ENCODE results near the gene NLRP8. TPM values are rescaled to one million over a fixed set of nuclear protein-coding genes. Genes with fewer than 3 reads are reported as not detected.
"Not testable (repeated sequence)": the region's sequence is repeated elsewhere in the genome, so short reads cannot be mapped to it uniquely, and the experiment has no call there.

The NLRP8 gene
- not detected for polyA plus RNA-seq (2012; ENCODE audit: missing spikeins)

DNA sequence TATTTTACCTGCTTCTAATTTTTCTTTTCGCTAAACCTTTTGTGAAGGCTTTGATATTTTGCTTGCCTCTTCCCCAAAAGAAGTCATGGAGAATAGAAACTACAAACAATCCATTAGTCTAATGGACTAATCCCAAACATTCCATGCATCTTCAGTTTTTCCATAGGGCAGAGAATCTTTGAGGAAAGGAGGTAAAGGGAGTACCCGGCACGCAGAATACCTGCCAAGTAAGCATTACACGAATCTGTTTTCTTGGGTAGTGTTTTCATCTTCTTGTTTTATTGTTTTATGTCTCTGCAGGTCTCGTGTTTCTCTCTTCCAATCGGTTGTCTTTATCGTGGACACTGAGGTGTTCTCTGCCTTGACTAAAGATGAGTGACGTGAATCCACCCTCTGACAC is at the start of gene NLRP8:
Gene NLRP8, plus strand, starts transcription at position 301 of the 400 bp plus-strand sequence.
- FAIRE-seq (no peak), DNase-seq (ENCODE audit: insufficient read length) (no peak)
- no peak for TF ChIP-seq POLR2A (IDR thresholded peaks at IDR 0.05; ENCODE audit: low read depth, low read length)
- TF ChIP-seq POLR2AphosphoS5 (IDR thresholded peaks at IDR 0.05; ENCODE audit: low read depth, low read length), result no peak
- TF ChIP-seq TAF1 (IDR thresholded peaks at IDR 0.05; ENCODE audit: borderline replicate concordance, low read depth, low read length), result no peak

DNA sequence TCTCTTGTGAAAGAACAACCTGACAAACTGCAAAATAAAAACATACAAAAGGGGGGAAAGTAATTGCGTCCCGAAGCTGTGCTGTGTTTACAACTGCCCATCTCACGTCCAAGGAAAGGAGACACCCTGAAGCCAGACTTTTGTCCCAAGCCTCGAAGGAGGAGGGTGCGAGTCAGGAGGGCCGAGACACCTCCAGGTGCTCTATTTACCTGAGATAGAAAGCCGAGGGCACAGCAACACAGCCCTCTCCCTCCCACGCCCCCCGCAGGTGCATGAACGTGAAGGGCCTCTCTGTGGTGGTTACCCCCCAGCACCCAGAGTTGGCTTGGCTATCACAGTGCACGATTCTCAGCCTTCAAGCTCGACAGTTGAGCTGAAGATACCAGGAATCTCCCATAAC is 48.7 kb upstream of the NLRP8 start:
- no peak for TF ChIP-seq TAF1 (IDR thresholded peaks at IDR 0.05; ENCODE audit: borderline replicate concordance, low read depth, low read length)
- TF ChIP-seq POLR2A (IDR thresholded peaks at IDR 0.05; ENCODE audit: low read depth, low read length), result no peak
- no peak for TF ChIP-seq POLR2AphosphoS5 (IDR thresholded peaks at IDR 0.05; ENCODE audit: low read depth, low read length)
- FAIRE-seq (no peak), DNase-seq (ENCODE audit: insufficient read length) (no peak)

DNA sequence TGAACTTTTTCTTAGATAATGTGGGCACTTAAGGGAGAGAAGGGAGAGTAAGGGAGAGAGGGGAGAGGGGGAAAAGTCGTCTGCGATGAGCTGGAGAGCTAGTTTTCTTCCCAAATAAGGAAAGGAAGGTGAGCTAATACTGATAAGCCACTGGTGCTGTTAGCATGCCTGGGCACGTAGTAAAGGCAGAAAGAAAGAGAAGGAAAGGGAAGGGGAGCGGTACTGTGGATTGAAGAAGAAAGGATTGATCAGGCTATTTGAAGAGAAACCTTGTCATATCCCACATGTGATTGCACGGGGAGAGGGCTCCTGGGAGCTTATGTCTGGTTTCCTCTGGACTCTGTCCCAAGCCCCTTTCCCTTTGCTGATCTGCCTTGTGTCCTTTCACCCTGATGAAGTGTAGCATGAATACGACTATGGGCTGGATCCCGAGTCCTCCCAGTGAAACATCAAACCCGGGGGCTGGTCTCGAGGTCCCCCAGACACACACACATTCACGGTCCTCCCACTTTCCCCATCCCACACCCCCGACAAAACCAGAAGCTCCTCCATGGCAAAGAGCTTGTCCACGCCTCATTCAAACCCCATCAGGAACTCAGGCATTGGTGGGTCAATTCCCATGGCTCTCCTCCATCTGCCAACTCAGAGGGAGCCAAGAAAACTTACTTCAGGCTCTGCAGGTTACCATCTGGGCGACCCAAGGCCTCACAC is 46.1 kb upstream of the NLRP8 start:
- DNase-seq (ENCODE audit: insufficient read length) (no peak), FAIRE-seq (no peak)
- TF ChIP-seq TAF1 (IDR thresholded peaks at IDR 0.05; ENCODE audit: borderline replicate concordance, low read depth, low read length) (no peak), POLR2AphosphoS5 (IDR thresholded peaks at IDR 0.05; ENCODE audit: low read depth, low read length) (no peak), POLR2A (IDR thresholded peaks at IDR 0.05; ENCODE audit: low read depth, low read length) (no peak)

DNA sequence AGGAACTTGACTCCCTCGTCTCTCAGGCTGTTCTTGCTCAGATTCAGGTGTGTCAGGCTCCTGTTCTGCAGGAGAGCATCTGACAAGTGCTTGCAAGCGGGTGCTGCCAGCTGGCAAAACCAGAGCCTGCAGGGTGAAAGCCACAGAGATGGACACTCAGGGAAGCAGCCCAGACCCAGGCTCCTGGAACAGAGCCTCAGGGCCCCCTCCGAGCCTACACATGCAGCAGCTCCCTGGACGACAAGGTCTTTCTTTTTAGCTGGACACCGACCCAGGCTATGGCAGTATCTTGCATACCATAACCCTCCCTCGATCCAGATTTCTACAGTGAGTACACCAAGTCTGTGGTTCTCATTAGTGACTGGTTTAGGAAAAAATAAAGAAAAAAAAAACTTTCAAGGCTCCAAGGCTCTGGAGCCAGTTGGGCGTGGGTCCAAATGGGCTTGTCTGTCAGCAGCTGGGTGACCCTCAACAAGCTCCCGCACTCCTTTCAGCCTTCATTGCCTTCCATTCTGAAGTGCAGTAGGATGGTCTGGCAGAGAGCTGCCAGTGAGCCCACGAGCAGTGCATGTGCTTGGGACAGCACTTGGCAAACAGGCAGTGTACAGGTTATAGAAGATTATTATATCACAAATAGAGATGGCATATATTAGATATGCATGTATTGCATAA is 45.4 kb upstream of the NLRP8 start:
- TF ChIP-seq POLR2A (IDR thresholded peaks at IDR 0.05; ENCODE audit: low read depth, low read length) (no peak), POLR2AphosphoS5 (IDR thresholded peaks at IDR 0.05; ENCODE audit: low read depth, low read length) (no peak), TAF1 (IDR thresholded peaks at IDR 0.05; ENCODE audit: borderline replicate concordance, low read depth, low read length) (no peak)
- DNase-seq (ENCODE audit: insufficient read length) (no peak), FAIRE-seq (no peak)

DNA sequence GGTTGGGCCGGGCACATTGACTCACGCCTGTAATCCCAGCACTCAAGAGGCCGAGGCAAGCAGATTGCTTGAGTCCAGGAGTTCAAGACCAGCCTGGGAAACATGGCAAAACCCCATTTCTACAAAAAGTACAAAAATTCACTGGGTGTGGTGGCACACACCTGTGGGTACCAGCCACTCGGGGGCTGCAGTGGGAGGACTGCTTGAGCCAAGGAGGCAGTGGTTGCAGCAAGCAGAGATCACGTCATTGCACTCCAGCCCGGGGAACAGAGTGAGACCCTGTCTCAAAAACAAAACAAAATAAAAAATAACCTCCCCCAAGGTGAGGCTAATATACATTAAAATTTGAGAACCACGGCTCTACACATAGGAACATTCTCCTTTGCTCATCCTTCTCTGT is 40.3 kb upstream of the NLRP8 start:
- FAIRE-seq (no peak), DNase-seq (ENCODE audit: insufficient read length) (no peak)
- TF ChIP-seq TAF1 (IDR thresholded peaks at IDR 0.05; ENCODE audit: borderline replicate concordance, low read depth, low read length) (no peak), POLR2A (IDR thresholded peaks at IDR 0.05; ENCODE audit: low read depth, low read length) (no peak), POLR2AphosphoS5 (IDR thresholded peaks at IDR 0.05; ENCODE audit: low read depth, low read length) (no peak)

DNA sequence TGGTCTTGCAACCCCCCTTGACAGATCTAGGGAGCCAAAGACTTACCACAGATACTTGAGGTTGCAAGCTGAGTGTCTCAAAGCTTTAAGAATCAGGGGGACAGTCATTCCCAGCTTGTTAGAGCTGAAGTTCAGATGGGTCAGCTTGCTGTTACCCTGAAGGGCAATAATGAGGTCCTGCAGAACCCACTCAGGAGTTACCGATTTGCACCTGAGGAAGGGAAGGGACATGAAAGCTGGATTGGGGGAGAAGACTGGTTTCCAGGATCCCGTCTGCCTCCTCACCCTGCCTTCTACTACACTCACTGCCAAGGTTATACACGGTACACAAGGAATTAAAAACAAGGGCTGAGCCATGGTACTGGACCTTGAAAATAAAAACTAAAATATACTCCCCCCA is 39.9 kb upstream of the NLRP8 start:
- TF ChIP-seq POLR2AphosphoS5 (IDR thresholded peaks at IDR 0.05; ENCODE audit: low read depth, low read length) (no peak), POLR2A (IDR thresholded peaks at IDR 0.05; ENCODE audit: low read depth, low read length) (no peak), TAF1 (IDR thresholded peaks at IDR 0.05; ENCODE audit: borderline replicate concordance, low read depth, low read length) (no peak)
- FAIRE-seq (no peak), DNase-seq (ENCODE audit: insufficient read length) (no peak)

DNA sequence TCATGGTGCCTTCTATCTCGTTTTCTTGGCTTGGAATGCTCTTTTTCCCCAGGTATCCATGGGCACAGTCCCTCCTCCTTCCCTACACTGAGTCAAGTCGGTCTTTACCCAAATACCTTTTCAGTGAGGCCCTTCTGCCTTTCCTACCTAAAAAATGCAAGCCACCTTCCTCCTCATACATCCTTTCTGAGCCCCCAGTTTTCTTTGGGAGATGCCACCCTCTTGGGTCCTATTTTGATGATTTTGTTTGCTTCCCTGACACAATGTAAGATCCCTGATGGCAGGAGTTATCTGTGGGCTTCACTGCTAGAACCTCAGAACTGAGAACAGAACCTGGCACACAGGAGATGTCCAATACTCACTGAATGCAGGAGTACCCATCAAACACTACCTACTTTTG is 37.8 kb upstream of the NLRP8 start:
- TF ChIP-seq TAF1 (IDR thresholded peaks at IDR 0.05; ENCODE audit: borderline replicate concordance, low read depth, low read length), result no peak
- no peak for FAIRE-seq
- DNase-seq (ENCODE audit: insufficient read length), result no peak

DNA sequence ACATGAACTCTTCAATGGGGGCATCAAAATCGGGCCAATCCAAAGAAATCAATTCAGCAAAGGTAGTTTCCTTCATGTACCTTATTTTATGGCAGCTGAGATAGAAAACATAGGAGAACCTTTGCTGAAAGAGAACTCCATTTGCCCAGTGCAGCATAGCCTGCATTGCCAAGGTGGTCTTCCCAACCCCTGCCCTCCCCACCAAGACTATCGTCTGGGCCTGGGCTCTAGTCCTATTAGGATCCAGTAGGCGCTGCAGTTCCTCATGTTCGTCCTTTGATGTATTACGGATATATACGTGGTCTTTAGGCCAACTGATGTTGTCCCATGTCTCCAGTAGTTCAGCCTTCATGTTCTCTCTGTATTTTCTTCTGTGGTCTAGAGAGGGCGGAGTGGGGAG is 34.7 kb upstream of the NLRP8 start:
- FAIRE-seq (no peak), DNase-seq (ENCODE audit: insufficient read length) (no peak)
- no peak for TF ChIP-seq POLR2A (IDR thresholded peaks at IDR 0.05; ENCODE audit: low read depth, low read length)
- no peak for TF ChIP-seq POLR2AphosphoS5 (IDR thresholded peaks at IDR 0.05; ENCODE audit: low read depth, low read length)
- TF ChIP-seq TAF1 (IDR thresholded peaks at IDR 0.05; ENCODE audit: borderline replicate concordance, low read depth, low read length), result no peak

DNA sequence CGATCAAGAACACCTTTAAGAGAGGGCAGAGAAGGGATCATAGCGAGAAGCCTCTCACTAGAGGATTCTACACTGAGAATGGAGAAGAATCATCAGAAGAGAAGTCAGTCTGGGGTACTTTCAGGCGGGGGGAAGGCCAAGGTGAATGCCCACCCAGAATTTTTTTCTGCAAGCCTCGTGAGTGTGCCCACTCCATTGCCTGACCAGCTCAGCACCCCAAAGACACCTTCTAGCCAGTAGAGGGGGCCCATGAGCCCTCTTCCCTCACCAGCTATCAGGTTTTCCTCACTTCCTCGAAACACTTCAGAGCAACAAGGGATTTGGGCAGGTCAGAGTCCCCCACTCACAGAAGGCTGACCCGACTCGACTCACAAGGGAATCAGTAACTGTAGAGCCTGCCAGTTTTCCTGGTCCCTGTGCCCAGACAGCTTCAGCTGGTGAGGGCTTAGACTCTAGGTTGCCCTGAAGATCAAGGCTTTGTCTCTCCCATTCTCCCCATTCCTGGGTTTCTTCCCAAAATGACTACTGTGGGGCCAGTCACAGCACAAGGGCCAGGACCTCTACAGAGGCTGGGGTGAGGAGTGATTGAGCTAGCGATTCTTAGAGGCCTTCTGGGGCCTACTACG is 33.9 kb upstream of the NLRP8 start:
- TF ChIP-seq TAF1 (IDR thresholded peaks at IDR 0.05; ENCODE audit: borderline replicate concordance, low read depth, low read length) (no peak), POLR2A (IDR thresholded peaks at IDR 0.05; ENCODE audit: low read depth, low read length) (no peak), POLR2AphosphoS5 (IDR thresholded peaks at IDR 0.05; ENCODE audit: low read depth, low read length) (no peak)
- no peak for FAIRE-seq
- no peak for DNase-seq (ENCODE audit: insufficient read length)

DNA sequence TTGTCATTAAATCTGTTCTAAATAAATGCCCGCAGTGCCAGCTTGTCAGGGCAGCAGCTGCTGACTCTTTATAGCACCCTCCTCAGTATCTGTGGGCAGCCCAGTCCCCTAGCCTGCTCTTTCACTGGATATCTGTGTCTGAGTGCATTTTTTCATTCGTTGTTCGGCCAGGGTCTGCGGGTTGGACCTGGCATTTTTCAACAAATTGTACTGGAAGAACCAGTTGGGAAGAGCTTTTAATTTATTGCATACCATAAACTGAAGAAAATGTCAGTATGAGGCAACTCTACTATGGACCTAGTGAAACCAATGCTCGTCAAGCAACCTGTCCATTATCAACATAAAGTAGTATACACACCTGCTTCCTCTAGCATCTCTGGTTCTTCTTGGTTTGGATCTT is 24.1 kb upstream of the NLRP8 start:
- DNase-seq (ENCODE audit: insufficient read length) (no peak), FAIRE-seq (no peak)
- TF ChIP-seq POLR2A (IDR thresholded peaks at IDR 0.05; ENCODE audit: low read depth, low read length) (no peak), TAF1 (IDR thresholded peaks at IDR 0.05; ENCODE audit: borderline replicate concordance, low read depth, low read length) (no peak), POLR2AphosphoS5 (IDR thresholded peaks at IDR 0.05; ENCODE audit: low read depth, low read length) (no peak)

DNA sequence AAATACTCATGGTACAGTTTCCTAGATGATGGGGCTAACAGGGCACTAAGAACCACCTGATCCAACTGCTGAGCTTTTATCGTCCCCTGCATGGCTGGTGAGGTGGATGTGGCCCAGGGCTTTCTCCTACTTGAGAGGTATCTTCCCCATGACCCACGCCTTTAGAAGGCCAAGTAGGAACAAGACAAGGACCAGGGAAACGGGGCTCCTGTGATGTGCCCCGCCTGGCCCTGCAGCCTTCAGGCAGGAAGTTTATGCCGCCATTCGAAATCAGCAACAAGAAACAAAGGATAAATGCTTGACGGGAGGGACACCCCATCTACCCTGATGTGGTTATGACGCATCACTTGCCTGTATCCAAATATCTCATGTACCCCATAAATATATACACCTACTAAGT is 19.6 kb upstream of the NLRP8 start:
- FAIRE-seq (no peak), DNase-seq (ENCODE audit: insufficient read length) (no peak)
- TF ChIP-seq POLR2A (IDR thresholded peaks at IDR 0.05; ENCODE audit: low read depth, low read length) (no peak), POLR2AphosphoS5 (IDR thresholded peaks at IDR 0.05; ENCODE audit: low read depth, low read length) (no peak), TAF1 (IDR thresholded peaks at IDR 0.05; ENCODE audit: borderline replicate concordance, low read depth, low read length) (no peak)

DNA sequence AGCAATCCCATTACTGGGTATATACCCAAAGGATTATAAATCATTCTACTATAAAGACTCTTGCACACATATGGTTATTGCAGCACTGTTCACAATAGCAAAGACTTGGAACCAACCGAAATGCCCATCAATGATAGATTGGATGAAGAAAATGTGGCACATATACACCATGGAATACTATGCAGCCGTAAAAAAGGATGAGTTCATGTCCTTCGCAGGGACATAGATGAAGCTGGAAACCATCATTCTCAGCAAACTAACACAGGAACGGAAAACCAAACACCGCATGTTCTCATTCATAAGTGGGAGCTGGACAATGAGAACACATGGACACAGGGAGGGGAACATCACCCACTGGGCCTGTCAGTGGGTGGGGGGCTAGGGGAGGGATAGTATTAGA is 18.4 kb upstream of the NLRP8 start:
- not testable (repeated sequence) for FAIRE-seq; DNase-seq (ENCODE audit: insufficient read length)

All from GM12892 (cell line).